GM03348 (cell line): Measurements from ENCODE around the gene NR4A1.
A peak's percentile ranks its signal among the peaks of the same experiment; 100 is the strongest.

Source experiments
- DNase-seq: peaks from one replicate; pipeline ENCODE4 v3.0.0; 2012; ENCODE audit warnings: low spot score

Gene NR4A1

GRCh38 chr12:52050758-52051541, at the start of gene NR4A1:
Gene NR4A1 (plus strand): TSS chr12:52051442. CDS start chr12:52054329, 2,887 bp downstream.
- peak; percentile 98 for DNase-seq

- DNase-seq = no peak
Observed at GRCh38 chr12:52003016-52003550, 48.2 kb upstream of the NR4A1 start.

- DNase-seq = no peak
Observed at GRCh38 chr12:52003591-52003990, 47.7 kb upstream of the NR4A1 start.

GRCh38 chr12:52004042-52004648, 47.1 kb upstream of the NR4A1 start:
- peak; percentile 85 for DNase-seq

- DNase-seq = no peak
Observed at GRCh38 chr12:52005218-52005902, 45.9 kb upstream of the NR4A1 start.

- DNase-seq = no peak
Observed at GRCh38 chr12:52005903-52006703, 45.1 kb upstream of the NR4A1 start.

- DNase-seq = peak; percentile 92
Observed at GRCh38 chr12:52006726-52007157, 44.5 kb upstream of the NR4A1 start, which contains the start of gene TAMALIN. Gene TAMALIN (plus strand): TSS chr12:52006946. CDS start chr12:52007020, 74 bp downstream.

- peak; percentile 37 for DNase-seq
Observed at GRCh38 chr12:52007158-52007921, 43.9 kb upstream of the NR4A1 start.

GRCh38 chr12:52007982-52008510, 43.2 kb upstream of the NR4A1 start:
- no peak for DNase-seq

GRCh38 chr12:52009081-52009751, 42.0 kb upstream of the NR4A1 start:
- DNase-seq = no peak

- DNase-seq = peak; percentile 91
Observed at GRCh38 chr12:52010152-52010622, 41.1 kb upstream of the NR4A1 start.

GRCh38 chr12:52010692-52011601, 40.3 kb upstream of the NR4A1 start:
- DNase-seq = no peak

GRCh38 chr12:52011602-52012214, 39.5 kb upstream of the NR4A1 start:
- no peak for DNase-seq

GRCh38 chr12:52013626-52014310, 37.5 kb upstream of the NR4A1 start:
- DNase-seq = no peak

- no peak for DNase-seq
Observed at GRCh38 chr12:52014567-52015530, 36.4 kb upstream of the NR4A1 start.

GRCh38 chr12:52015532-52016041, 35.7 kb upstream of the NR4A1 start:
- DNase-seq = no peak
